B cell (primary cell): ENCODE results near the gene PITRM1.

Experiments
- CTCF ChIP-seq: fragments of 200-600 bp; IDR thresholded peaks from one replicate; pipeline ENCODE4 v1.8.0; 2022; ENCODE audit warnings: antibody characterized with exemption, mild to moderate bottlenecking
- EZH2 ChIP-seq: IDR thresholded peaks from 2 replicates; pipeline ENCODE4 v1.6.1; 2012; ENCODE audit warnings: borderline replicate concordance, low read depth, mild to moderate bottlenecking, moderate library complexity, low read length; ENCODE audit not compliant: insufficient read depth, poor library complexity, severe bottlenecking

DNA sequence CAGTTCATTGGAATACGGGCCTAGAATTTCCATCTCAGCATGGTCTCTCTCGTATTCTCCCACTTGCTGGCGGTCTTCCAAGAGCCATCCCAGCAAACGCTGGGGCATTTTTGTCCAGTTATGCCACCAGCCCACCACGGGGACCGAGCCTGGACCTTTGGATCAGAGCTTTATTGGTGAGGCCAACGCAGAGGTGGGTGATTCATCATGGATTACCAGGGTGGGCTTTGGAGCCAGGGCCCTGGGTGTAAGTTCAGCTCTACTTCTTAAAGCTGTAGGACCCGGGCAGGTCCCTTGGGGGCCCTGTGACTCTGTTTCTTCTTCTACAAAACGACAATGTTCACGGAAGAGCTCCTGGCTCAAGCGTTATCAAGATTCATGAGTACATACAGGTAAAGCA, 22.7 kb upstream of the PITRM1 start:
- TF ChIP-seq CTCF (no peak), EZH2 (no peak)
